Colon (tissue), 2 donors: Measurements from ENCODE around the gene TAS2R31.
"Not testable (repeated sequence)": the region's sequence is repeated elsewhere in the genome, so short reads cannot be mapped to it uniquely, and the experiment has no call there.

Experiments used
- FAIRE-seq: peaks from 2 replicates; lab custom pipeline; 2012; peaks lifted over from hg19 to GRCh38; lab: Jason Lieb, UNC
- donor health status: control.
- donor health status: control.

Gene TAS2R31, protein sequence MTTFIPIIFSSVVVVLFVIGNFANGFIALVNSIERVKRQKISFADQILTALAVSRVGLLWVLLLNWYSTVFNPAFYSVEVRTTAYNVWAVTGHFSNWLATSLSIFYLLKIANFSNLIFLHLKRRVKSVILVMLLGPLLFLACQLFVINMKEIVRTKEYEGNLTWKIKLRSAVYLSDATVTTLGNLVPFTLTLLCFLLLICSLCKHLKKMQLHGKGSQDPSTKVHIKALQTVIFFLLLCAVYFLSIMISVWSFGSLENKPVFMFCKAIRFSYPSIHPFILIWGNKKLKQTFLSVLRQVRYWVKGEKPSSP

DNA sequence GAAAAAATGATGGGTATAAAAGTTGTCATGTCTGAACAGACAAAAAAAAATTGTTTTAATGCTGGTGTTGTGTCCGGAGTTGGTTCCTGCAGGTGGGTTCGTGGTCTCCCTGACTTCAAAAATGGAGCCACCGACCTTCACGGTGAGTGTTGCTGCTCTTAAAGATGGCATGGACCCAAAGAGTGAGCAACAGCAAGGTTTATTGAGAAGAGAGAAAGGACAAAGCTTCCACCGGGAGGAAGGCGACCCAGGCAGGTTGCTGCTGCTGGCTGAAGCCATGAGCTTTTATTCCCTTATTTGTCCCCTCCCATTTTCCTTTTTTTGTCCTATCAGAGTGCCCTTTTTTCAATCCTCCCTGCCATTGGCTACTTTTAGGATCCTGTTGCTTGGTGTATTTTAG, at the start of gene TAS2R31:
TSS of gene TAS2R31 (minus strand) at position 101 of the 400 bp plus-strand sequence. CDS start at position 29, 72 bp downstream.
- no peak for FAIRE-seq

DNA sequence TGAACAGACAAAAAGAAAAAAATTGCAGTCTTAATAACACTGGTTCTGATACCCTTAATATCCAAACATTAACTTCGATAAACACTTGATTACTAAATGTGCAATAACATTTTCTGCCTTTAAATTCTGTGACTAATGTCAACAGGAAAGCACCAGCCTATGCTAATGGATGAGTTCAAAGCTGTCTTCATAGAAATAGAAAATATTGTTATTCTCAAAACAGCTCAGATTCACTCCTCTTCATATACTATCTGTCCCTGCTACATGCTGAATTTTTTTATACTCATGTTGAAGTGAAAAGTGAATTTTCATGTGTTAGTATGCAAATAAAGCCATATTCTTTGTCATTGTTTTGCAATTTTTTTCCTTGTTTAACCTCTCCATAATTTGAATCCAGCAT, 47.0 kb upstream of the TAS2R31 start:
- no peak for FAIRE-seq

DNA sequence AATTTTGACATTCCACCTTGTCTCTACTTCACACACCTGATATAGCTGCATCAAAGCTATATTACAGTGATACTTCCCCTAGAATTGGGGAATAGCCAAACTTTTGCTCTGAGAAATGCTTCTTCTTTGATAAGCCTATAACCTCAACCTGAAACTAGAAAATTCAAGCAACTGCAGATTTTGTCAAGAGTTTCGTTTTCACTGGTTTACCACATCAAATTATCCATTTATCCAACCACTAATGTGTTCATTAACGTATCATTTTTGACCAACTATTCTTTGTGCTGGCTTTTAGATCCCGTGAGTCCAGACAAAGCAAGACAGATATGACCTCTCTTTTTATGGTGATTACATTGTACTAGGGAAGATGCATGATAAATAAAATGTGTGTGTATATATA, 44.4 kb upstream of the TAS2R31 start:
- no peak for FAIRE-seq

- no peak for FAIRE-seq
Observed at GRCh38 chr12:11071414-11071813, 40.2 kb upstream of the TAS2R31 start.

DNA sequence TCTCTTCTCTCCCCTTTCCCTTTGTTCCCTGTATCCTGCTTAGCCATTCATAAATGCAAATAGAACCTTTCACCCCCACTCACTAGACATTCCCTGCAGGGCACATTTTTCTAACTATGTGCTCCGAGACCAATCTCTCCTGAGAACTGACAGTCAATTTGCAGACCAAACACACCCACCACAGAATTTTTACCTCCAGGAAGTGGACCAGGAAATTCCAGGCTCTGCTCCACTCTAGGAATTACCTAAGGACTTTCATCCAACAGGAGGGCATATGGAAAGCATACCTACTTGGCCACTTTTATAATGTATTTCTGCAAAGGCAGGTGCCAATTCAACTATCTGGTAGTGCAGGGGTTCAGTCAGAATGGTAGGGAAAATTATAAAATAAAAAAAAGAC, 39.8 kb upstream of the TAS2R31 start:
- no peak for FAIRE-seq

DNA sequence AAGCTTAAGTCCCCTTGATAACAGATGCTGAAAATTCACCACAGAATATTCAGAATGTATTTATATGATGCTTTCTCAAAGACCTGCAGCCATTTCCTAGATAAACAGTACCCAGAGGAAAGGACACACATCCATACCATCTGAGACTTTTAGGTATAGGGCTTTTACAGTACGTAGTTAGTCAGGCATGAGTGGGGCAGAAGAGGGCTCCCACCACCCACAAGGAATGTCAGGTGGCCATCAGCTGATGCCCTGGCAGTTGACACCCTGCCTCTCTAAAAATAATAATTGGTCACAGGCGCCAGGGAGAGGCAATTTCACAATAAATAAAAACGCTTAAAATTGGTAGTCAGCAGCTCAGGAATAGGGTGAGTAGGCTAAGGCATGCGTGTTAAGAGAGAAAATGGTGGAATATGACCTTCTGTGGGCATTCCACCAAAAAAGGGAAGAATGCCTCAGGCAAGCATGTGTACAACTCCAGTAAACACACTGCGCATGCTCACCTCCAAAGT, 38.7 kb upstream of the TAS2R31 start:
- FAIRE-seq: no peak

DNA sequence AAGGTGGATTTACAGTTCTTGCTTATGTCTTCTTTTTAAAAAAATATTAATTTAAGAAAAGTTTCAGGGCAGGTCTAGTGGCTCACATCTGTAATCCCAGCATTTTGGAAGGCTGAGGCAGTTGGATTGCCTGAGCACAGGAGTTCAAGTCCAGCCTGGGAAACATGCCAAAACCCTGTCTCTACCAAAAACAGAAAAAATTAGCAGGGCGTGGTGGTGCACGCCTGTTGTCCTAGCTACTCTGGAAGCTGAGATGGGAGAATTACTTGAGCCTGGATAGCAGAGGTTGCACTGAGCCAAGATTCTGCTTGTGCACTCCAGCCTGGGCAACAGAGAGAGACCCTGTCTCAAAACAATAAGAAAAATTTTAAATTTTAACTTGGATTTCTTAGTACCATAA, 36.3 kb upstream of the TAS2R31 start:
- FAIRE-seq: no peak

DNA sequence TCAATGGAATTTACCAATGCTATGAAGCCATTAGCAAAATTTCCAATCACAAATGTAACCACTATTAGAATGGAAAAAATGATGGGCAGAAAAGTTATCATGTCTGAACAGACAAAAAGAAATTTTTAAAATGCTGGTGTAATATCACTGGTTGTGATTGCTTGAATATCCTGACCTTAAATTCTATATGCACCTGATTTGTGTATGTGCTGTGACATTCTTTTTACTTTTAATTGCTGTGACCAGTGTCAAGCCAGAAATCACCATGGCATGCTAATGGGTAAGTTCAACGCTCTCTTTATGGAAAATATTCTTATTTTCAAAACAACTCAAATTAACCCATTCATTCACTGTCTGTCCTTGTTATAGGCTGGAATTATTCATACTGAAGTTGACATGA, 31.0 kb upstream of the TAS2R31 start, which contains the start of gene TAS2R46:
TSS of gene TAS2R46 (minus strand) at position 101 of the 400 bp plus-strand sequence. CDS start at position 101, 0 bp downstream.
- not testable (repeated sequence) for FAIRE-seq

- no peak for FAIRE-seq
Observed at GRCh38 chr12:11059784-11060183, 28.6 kb upstream of the TAS2R31 start.

- no peak for FAIRE-seq
Observed at GRCh38 chr12:11059041-11059440, 27.8 kb upstream of the TAS2R31 start.

DNA sequence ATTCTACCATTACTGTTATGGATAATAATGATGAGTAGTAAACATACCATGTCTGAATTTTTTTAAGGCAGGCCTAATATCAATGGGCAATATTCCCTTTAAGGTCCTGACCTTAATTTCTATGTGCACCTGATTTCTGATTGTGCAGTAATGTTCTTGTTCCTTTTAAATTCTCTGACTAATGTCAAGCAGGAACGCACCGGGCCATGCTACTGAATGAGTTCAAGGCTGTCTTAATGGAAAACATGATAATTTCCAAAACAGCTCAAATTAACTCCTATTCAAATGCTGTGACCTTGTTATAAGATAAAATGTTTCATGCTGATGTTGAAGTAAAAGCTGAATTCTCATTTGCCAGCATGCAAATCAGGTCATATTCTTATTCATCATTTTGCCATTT, 24.1 kb upstream of the TAS2R31 start:
- FAIRE-seq: no peak

GRCh38 chr12:11049806-11050531, 18.8 kb upstream of the TAS2R31 start:
- FAIRE-seq: not testable (repeated sequence)

GRCh38 chr12:11041366-11041765, 10.2 kb upstream of the TAS2R31 start:
- FAIRE-seq: not testable (repeated sequence)

DNA sequence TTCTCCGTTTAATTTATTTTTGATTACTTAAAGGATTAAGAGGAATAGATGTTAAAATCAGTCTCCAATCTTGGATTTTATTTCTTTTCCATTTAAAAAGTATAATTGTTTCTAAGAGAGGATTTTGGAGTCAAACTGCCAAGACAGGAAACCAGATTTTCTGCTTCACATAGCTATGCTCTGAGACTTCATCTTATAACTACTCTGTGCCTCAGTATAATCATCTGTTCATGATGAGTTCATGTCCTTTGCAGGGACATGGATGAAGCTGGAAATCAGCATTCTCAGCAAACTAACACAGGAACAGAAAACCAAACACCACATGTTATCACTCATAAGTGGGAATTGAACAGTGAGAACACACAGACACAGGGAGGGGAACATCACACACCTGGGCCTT, 9.0 kb upstream of the TAS2R31 start:
- FAIRE-seq: no peak

DNA sequence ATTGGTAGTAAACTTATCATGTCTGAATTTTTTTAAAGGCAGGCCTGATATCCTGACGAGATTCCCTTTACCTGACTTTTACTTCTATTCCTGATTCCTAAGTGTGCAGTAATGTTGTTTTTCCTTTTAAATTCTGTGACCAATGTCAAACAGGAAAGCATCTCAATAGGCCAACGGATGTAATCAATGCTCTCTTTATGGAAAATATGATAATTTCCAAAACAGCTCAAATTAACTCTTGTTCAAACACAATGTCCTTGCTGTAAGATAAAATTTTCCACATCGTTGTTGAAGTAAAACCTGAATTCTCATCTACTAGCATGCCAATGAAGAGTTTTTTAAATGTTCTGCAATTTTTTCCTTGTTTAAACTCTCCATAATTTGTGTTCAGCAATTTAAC, 8.0 kb upstream of the TAS2R31 start:
- FAIRE-seq: no peak

GRCh38 chr12:11033959-11034358, 2.8 kb upstream of the TAS2R31 start:
- not testable (repeated sequence) for FAIRE-seq

- FAIRE-seq: no peak
Observed at GRCh38 chr12:11026118-11026517, 5.1 kb downstream of the TAS2R31 start.

GRCh38 chr12:11023387-11023786, 7.8 kb downstream of the TAS2R31 start:
- no peak for FAIRE-seq

GRCh38 chr12:11022520-11022919, 8.7 kb downstream of the TAS2R31 start, which contains the start of gene TAS2R19:
Gene TAS2R19, minus strand, starts transcription at chr12:11022620. Its CDS starts 49 bp downstream, at chr12:11022571.
- no peak for FAIRE-seq

DNA sequence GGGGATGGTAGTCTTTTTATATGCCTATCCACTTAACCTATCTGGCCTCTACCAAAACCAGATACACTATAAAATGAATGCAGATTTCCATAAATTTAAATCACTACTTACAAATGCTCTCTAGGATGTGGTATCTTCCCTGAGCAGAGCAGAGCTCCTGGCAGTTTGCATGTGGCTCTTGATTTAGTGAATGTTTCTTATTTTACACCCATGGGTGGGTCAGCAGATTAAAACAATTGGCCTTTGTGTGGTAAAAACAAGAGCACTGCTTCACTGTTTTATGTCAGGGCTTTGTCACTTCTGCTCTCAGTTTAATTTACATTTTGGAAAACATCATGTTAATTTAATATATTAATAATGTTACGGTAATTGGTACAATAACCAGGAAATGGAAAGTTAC, 14.3 kb downstream of the TAS2R31 start:
- no peak for FAIRE-seq

DNA sequence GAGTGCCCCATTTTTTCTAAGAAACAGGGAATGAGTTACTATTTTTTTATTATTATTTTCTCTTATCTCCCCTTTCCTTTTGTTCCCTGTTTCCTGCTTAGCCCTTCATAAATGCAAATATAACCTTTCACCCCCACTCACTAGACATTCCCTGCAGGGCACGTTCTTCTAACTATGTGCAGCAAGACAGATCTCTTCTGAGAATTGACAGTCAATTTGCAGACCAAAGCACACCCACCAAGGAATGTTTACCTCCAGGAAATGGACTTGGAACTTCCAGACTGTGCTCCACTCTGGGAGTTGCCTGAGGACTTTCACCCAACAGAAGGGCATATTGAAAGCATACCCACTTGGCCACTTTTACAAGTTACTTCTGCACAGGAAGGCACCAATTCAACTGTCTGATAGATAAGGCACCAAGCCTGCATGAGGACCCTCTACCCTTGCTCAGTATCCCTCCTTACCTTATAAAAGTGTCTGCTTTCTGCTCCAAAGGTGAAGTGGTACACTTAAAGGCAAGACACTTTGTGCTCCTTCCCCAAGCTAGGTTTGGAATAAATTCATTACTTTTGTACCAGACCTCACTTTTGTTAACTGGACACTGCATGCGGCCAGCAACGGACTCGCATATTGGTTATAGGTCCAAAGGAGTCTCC, 15.3 kb downstream of the TAS2R31 start:
- FAIRE-seq: peak; percentile 24

DNA sequence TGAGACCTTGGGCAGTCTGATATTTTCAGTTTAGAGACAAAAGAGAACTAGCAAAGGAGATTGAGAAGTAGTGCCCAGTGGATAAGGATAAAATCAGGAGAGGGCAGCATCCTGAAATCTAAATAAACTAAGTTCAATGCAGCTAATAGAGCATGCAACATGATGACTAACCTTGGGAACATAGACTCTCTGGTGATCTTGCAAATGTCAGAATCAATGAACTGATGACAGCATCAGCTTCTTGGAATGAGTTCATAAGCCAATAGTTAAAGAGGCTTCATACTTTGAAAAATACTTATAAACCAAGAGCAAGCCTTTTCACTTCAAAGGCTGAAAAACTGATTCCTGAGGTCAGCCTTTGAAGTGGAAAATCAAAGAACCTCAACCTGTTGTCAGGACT, 17.0 kb downstream of the TAS2R31 start:
- FAIRE-seq: no peak

DNA sequence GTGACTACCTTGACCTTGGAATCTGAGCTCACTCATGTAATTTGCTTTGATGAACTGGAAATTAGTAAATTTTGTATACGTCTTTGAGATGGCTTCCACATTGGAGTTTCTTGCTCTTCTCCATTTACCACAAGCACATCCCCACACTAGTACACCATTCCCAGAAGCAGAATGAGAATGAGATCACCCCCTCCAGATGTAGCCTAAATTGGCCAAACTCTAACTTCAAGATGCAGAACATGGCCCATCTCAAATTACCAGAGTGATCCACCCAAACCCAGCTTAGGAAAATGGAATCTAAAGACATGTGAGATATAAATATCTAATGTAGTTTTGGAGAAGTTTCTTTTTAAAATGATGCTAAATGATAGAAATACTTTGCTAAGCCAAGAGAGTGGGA, 23.6 kb downstream of the TAS2R31 start:
- FAIRE-seq: no peak
